WTC11 (cell line): ENCODE results near the gene DBR1.

Source experiments
- ARID4B ChIP-seq: sonication (generic); formaldehyde crosslinking; IDR thresholded peaks from 2 replicates; pipeline ENCODE4 v1.8.0; 2023; ENCODE audit warnings: missing genetic modification reagents, mild to moderate bottlenecking, borderline replicate concordance
- ATF1 ChIP-seq: sonication (generic); formaldehyde crosslinking; IDR thresholded peaks from 2 replicates; pipeline ENCODE4 v1.8.1; 2023; ENCODE audit warnings: mild to moderate bottlenecking, moderate library complexity, missing genetic modification reagents
- ATF3 ChIP-seq: sonication (generic); formaldehyde crosslinking; conservative IDR thresholded peaks from 2 replicates; pipeline ENCODE4 v1.8.1; 2022; ENCODE audit warnings: mild to moderate bottlenecking, missing genetic modification reagents
- CTCF ChIP-seq: fragments of 200-600 bp; IDR thresholded peaks from 2 replicates; pipeline ENCODE4 v1.8.0; 2022; ENCODE audit warnings: antibody characterized with exemption
- E2F4 ChIP-seq: sonication (generic); formaldehyde crosslinking; IDR thresholded peaks from 2 replicates; pipeline ENCODE4 v1.8.1; 2022; ENCODE audit warnings: low read depth, mild to moderate bottlenecking, moderate library complexity, missing genetic modification reagents, borderline replicate concordance
- JAZF1 ChIP-seq: fragments of 250-450 bp; sonication (Bioruptor Pico); IDR thresholded peaks from 2 replicates; pipeline ENCODE4 v1.9.0; 2021; ENCODE audit warnings: moderate library complexity, mild to moderate bottlenecking, inconsistent platforms
- JUN ChIP-seq: sonication (generic); formaldehyde crosslinking; IDR thresholded peaks from 2 replicates; pipeline ENCODE4 v1.8.0; 2023; ENCODE audit warnings: mild to moderate bottlenecking, missing genetic modification reagents
- MAX ChIP-seq: sonication (generic); formaldehyde crosslinking; IDR thresholded peaks from 2 replicates; pipeline ENCODE4 v1.8.0; 2022; ENCODE audit warnings: mild to moderate bottlenecking, missing genetic modification reagents
- STAT6 ChIP-seq: sonication (generic); formaldehyde crosslinking; conservative IDR thresholded peaks from 2 replicates; pipeline ENCODE4 v1.8.1; 2023; ENCODE audit warnings: mild to moderate bottlenecking, low read depth, missing genetic modification reagents, moderate library complexity
- TCF7 ChIP-seq: sonication (generic); formaldehyde crosslinking; IDR thresholded peaks from 2 replicates; pipeline ENCODE4 v1.8.0; 2022; ENCODE audit warnings: mild to moderate bottlenecking, low read depth, missing genetic modification reagents, moderate library complexity
- ZNF232 ChIP-seq: sonication (generic); formaldehyde crosslinking; IDR thresholded peaks from 2 replicates; pipeline ENCODE4 v1.8.0; 2022; ENCODE audit warnings: mild to moderate bottlenecking, missing genetic modification reagents
- ZNF317 ChIP-seq: sonication (generic); formaldehyde crosslinking; IDR thresholded peaks from 2 replicates; pipeline ENCODE4 v1.8.1; 2023; ENCODE audit warnings: low read depth, mild to moderate bottlenecking, moderate library complexity, missing genetic modification reagents, borderline replicate concordance
- ZNF416 ChIP-seq: fragments of 250-450 bp; sonication (Bioruptor Pico); IDR thresholded peaks from 2 replicates; pipeline ENCODE4 v1.9.0; 2021; ENCODE audit warnings: mild to moderate bottlenecking, inconsistent platforms

GRCh38 chr3:138220242-138220641 is 45.5 kb upstream of the DBR1 start:
- TF ChIP-seq ARID4B (CRISPR knock-in tag) (no peak), CTCF (no peak), ZNF317 (no peak), STAT6 (CRISPR knock-in tag) (no peak), E2F4 (CRISPR knock-in tag) (no peak), TCF7 (CRISPR knock-in tag) (no peak), ATF3 (CRISPR knock-in tag) (no peak), ZNF232 (no peak), JUN (no peak), ATF1 (no peak), JAZF1 (CRISPR knock-in tag) (no peak), ZNF416 (CRISPR knock-in tag) (no peak), MAX (CRISPR knock-in tag) (no peak)
